HepG2 (cell line): Measurements from ENCODE around the gene GSTM1. TPM values are rescaled to one million over a fixed set of nuclear protein-coding genes. Genes with fewer than 3 reads are reported as not detected.

Experiments
- ATAC-seq: fragments of 200-7000 bp; cut with Tn5 transposase; 3 replicates; pipeline ENCODE4 v1.9.1; 2020; ENCODE audit warnings: mild to moderate bottlenecking, moderate library complexity
- BruUV-seq: library from RNA; stranded (reverse); fragments of 400-500 nt; replicated peaks from 2 replicates; lab custom pipeline; 2021; lab: Mats Ljungman, UMichigan
- CTCF ChIA-PET: fragments of 300-600 bp; formaldehyde crosslinking; extraction: SDS; loops from one replicate; lab custom pipeline; 2021; ENCODE audit warnings: low total read pairs, inconsistent platforms, low intra/inter-chr PET ratio; lab: Yijun Ruan, JAX
- POLR2A ChIA-PET: fragments of 350-600 bp; sonication (Branson Sonifier 250); formaldehyde crosslinking; loops from one replicate; lab custom pipeline; 2020; ENCODE audit warnings: antibody characterized with exemption, inconsistent platforms; lab: Yijun Ruan, JAX
- DNase-seq: peaks from one replicate; pipeline ENCODE4 v3.0.0-alpha.2; 2015; ENCODE audit warnings: low spot score
- FAIRE-seq: peaks from 3 replicates; lab custom pipeline; 2011; peaks lifted over from hg19 to GRCh38; lab: Jason Lieb, UNC
- H2AFZ ChIP-seq: one replicate; pipeline ENCODE4 v1.6.1; 2011; ENCODE audit warnings: low read length, inconsistent platforms
- H3K27ac ChIP-seq: fragments of 300-600 bp; 3 replicates; pipeline ENCODE4 v1.8.0; 2011; ENCODE audit warnings: mixed run types, mild to moderate bottlenecking, mixed read lengths, low read length, inconsistent platforms; ENCODE audit not compliant: insufficient read depth; ENCODE audit errors: extremely low read length
- H3K27me3 ChIP-seq, 2 experiments: fragments of 200-600 bp in 1 of 2; 2 replicates in 1 of 2; 3 replicates in 1 of 2; pipeline versions ENCODE4 v1.6.0 to v1.8.0; 2011; ENCODE audit warnings: low read length in 2 of 2, mild to moderate bottlenecking in 2 of 2, moderate library complexity in 2 of 2, inconsistent platforms in 1 of 2; ENCODE audit not compliant: insufficient read depth in 2 of 2, control insufficient read depth in 1 of 2
- H3K36me3 ChIP-seq, 2 experiments: fragments of 200-600 bp in 1 of 2; replicated peaks in 1 of 2; 2 replicates in 1 of 2; 3 replicates in 1 of 2; pipeline versions ENCODE4 v1.5.1 to v1.8.0; 2011; ENCODE audit warnings: low read length in 2 of 2, inconsistent platforms in 1 of 2; ENCODE audit not compliant: insufficient read depth in 2 of 2, control insufficient read depth in 1 of 2
- H3K4me1 ChIP-seq: 2 replicates; pipeline ENCODE4 v1.5.1; 2012; ENCODE audit warnings: low read length, inconsistent platforms; ENCODE audit not compliant: insufficient read depth
- H3K4me2 ChIP-seq: 2 replicates; pipeline ENCODE4 v1.6.0; 2011; ENCODE audit warnings: low read depth, low read length, inconsistent platforms
- H3K4me3 ChIP-seq, 3 experiments: fragments of 200-600 bp in 1 of 3; sonication (generic), shearing (Covaris generic) in 1 of 3; replicated peaks in 1 of 3; 2 replicates each; pipeline ENCODE4 v1.5.1; 2011 to 2016; ENCODE audit warnings: low read length in 3 of 3, inconsistent platforms in 2 of 3, low read depth in 2 of 3, mild to moderate bottlenecking in 2 of 3, control low read depth in 1 of 3, mixed read lengths in 1 of 3; ENCODE audit not compliant: insufficient read depth in 1 of 3
- H3K79me2 ChIP-seq: one replicate; pipeline ENCODE4 v1.6.1; 2011; ENCODE audit warnings: low read length, inconsistent platforms; ENCODE audit not compliant: insufficient read depth
- H3K9ac ChIP-seq: 2 replicates; pipeline ENCODE4 v1.6.0; 2011; ENCODE audit warnings: mild to moderate bottlenecking, low read depth, low read length, inconsistent platforms; ENCODE audit not compliant: insufficient read depth
- H3K9me3 ChIP-seq: 2 replicates; pipeline ENCODE4 v1.5.1; 2012; ENCODE audit warnings: mild to moderate bottlenecking, low read length
- H4K20me1 ChIP-seq: 2 replicates; pipeline ENCODE4 v1.6.0; 2011; ENCODE audit warnings: inconsistent platforms, mild to moderate bottlenecking, low read length, moderate library complexity; ENCODE audit not compliant: insufficient read depth
- BCL3 ChIP-seq: sonication (generic); formaldehyde crosslinking; IDR thresholded peaks from 2 replicates; pipeline ENCODE4 v1.5.1; 2020; ENCODE audit warnings: mild to moderate bottlenecking, missing genetic modification reagents, moderate library complexity
- CBX2 ChIP-seq, 2 experiments: fragments of 200-600 bp in 1 of 2; sonication (generic); formaldehyde crosslinking in 1 of 2; IDR thresholded peaks; 2 replicates each; pipeline versions ENCODE4 v1.7.0 to v1.8.1; 2018 to 2022; ENCODE audit warnings: low read depth in 2 of 2, low read length in 1 of 2, mild to moderate bottlenecking in 1 of 2, missing genetic modification reagents in 1 of 2
- CENPBD1 ChIP-seq: sonication (generic); formaldehyde crosslinking; IDR thresholded peaks from 2 replicates; pipeline ENCODE4 v1.8.0; 2022; ENCODE audit warnings: missing genetic modification reagents, low read depth, mild to moderate bottlenecking, borderline replicate concordance
- CHD4 ChIP-seq: fragments of 200-600 bp; sonication (generic); IDR thresholded peaks from 2 replicates; pipeline ENCODE4 v1.7.0; 2017; ENCODE audit warnings: mild to moderate bottlenecking, low read length, borderline replicate concordance
- CREB3 ChIP-seq: sonication (generic); formaldehyde crosslinking; IDR thresholded peaks from 2 replicates; pipeline ENCODE4 v1.5.0; 2020; ENCODE audit warnings: missing genetic modification reagents
- ETV6 ChIP-seq: sonication (generic); formaldehyde crosslinking; conservative IDR thresholded peaks from 2 replicates; pipeline ENCODE4 v1.4.0; 2020; ENCODE audit warnings: missing genetic modification reagents
- FOXJ3 ChIP-seq: sonication (generic); formaldehyde crosslinking; IDR thresholded peaks from 2 replicates; pipeline ENCODE4 v1.4.0; 2020; ENCODE audit warnings: missing genetic modification reagents, mild to moderate bottlenecking, borderline replicate concordance
- HDAC1 ChIP-seq: sonication (generic); formaldehyde crosslinking; IDR thresholded peaks from 2 replicates; pipeline ENCODE4 v1.5.1; 2020; ENCODE audit warnings: mild to moderate bottlenecking, missing genetic modification reagents
- MTA1 ChIP-seq: sonication (generic); formaldehyde crosslinking; IDR thresholded peaks from 2 replicates; pipeline ENCODE4 v1.4.0; 2020; ENCODE audit warnings: missing genetic modification reagents, mild to moderate bottlenecking, borderline replicate concordance
- NFYB ChIP-seq: sonication (generic); formaldehyde crosslinking; IDR thresholded peaks from 2 replicates; pipeline ENCODE4 v1.4.0; 2020; ENCODE audit warnings: missing genetic modification reagents
- TBX3 ChIP-seq: fragments of 450-650 bp; IDR thresholded peaks from 2 replicates; pipeline ENCODE4 v1.6.1; 2017; ENCODE audit warnings: antibody characterized with exemption, mild to moderate bottlenecking, inconsistent platforms, borderline replicate concordance
- ZFP41 ChIP-seq: sonication (generic); formaldehyde crosslinking; IDR thresholded peaks from 2 replicates; pipeline ENCODE4 v1.4.0; 2020; ENCODE audit warnings: mild to moderate bottlenecking, missing genetic modification reagents, borderline replicate concordance
- ZHX1 ChIP-seq: sonication (generic); formaldehyde crosslinking; IDR thresholded peaks from 2 replicates; pipeline ENCODE4 v1.8.1; 2022; ENCODE audit warnings: low read depth, mild to moderate bottlenecking, missing genetic modification reagents
- ZNF121 ChIP-seq: sonication (generic); formaldehyde crosslinking; IDR thresholded peaks from 2 replicates; pipeline ENCODE4 v1.5.0; 2020; ENCODE audit warnings: mild to moderate bottlenecking, missing genetic modification reagents
- ZNF20 ChIP-seq: sonication (generic); formaldehyde crosslinking; IDR thresholded peaks from 2 replicates; pipeline ENCODE4 v1.4.0; 2020; ENCODE audit warnings: mild to moderate bottlenecking, moderate library complexity, missing genetic modification reagents
- ZNF770 ChIP-seq: sonication (generic); formaldehyde crosslinking; IDR thresholded peaks from 2 replicates; pipeline ENCODE4 v1.5.0; 2020; ENCODE audit warnings: mild to moderate bottlenecking, missing genetic modification reagents
- ZNF776 ChIP-seq: sonication (generic); formaldehyde crosslinking; IDR thresholded peaks from 2 replicates; pipeline ENCODE4 v1.4.0; 2020; ENCODE audit warnings: mild to moderate bottlenecking, missing genetic modification reagents
- WGBS: methylation state at CpG from one replicate; pipeline ENCODE4 v1.1.6; 2017; ENCODE audit warnings: low lambda C conversion rate; 5-methylcytosine and 5-hydroxymethylcytosine counted together
- in situ Hi-C: cut with HindIII; loops from 2 replicates; pipeline ENCODE4 v1.10.0; 2017; ENCODE audit warnings: low pct_unique_long_range_greater_than_20kb; ENCODE audit not compliant: extremely low pct_ligation_motif_present
- intact Hi-C: fragments of 100-400 bp; cut with micrococcal nuclease; formaldehyde crosslinking; loops from one replicate; pipeline ENCODE4 v1.10.0; 2022; ENCODE audit not compliant: unreplicated experiment
- polyA plus RNA-seq, 8 experiments: library from polyadenylated mRNA; depleted of rRNA in 3 of 8; stranded (reverse) in 7 of 8; unstranded in 1 of 8; fragments of >200 nt; fragmentation: Illumina TruSeq in 4 of 8; extraction: Trizol in 4 of 8; gene quantifications; 2 replicates each; pipeline versions ENCODE4 v1.2.1 to v1.2.3, GENCODE V29; 2011 to 2016; ENCODE audit warnings: low read depth in 4 of 8, missing spikeins in 1 of 8, mixed read lengths in 1 of 8; ENCODE audit not compliant: insufficient read depth in 1 of 8
- total RNA-seq, 5 experiments: library from RNA; depleted of rRNA; stranded (reverse); fragments of >200 nt; fragmentation: Illumina TruSeq; extraction: Trizol; gene quantifications; 2 replicates each; pipeline ENCODE4 v1.2.3, GENCODE V29; 2016; ENCODE audit warnings: low read depth in 1 of 5

Gene GSTM1
- total and polyA plus RNA-seq, 2 of the 13 experiments (the other 11 are each of a cell fraction or from before 2014, with no cell fraction given): 0.42 TPM; not detected in 1

GRCh38 chr1:109721971-109722370 is 34.4 kb downstream of the GSTM1 start:
- FAIRE-seq: no peak
- Histone ChIP-seq H3K9ac (no peak overlapping the region), H3K36me3 (no peaks in the 10 kb centered on the region), H3K9me3 (no peaks in the 10 kb centered on the region), H3K4me1 (peaks cover 20% of the 10 kb centered on the region), H3K4me3 (no peak overlapping the region), H3K27me3 (peaks cover 0 to 9% of the 10 kb centered on the region in 2 experiments; a peak in 1 of 5 replicates), H4K20me1 (no peaks in the 10 kb centered on the region), H3K27ac (no peak overlapping the region), H3K4me2 (no peak overlapping the region), H2AFZ (no peak overlapping the region), H3K79me2 (no peaks in the 10 kb centered on the region)
- no peak for DNase-seq
- in situ Hi-C loops (no loop called here), intact Hi-C loops (no loop called here)
- CTCF ChIA-PET: no interaction called here
- POLR2A ChIA-PET: no interaction called here
- no peak for ATAC-seq
- whole genome bisulfite sequencing: 77% methylated on average over 1 of the region's 1 CpG
- no TSS peak for BruUV-seq
- TF ChIP-seq ZNF121 (CRISPR knock-in tag): no peak
- no peak for TF ChIP-seq MTA1 (CRISPR knock-in tag)
- TF ChIP-seq TBX3: no peak
- no peak for TF ChIP-seq CHD4
- TF ChIP-seq CENPBD1 (CRISPR knock-in tag): no peak
- no peak for TF ChIP-seq ZNF770
- no peak for TF ChIP-seq ZNF20
- no peak for TF ChIP-seq HDAC1 (CRISPR knock-in tag)
- no peak for TF ChIP-seq ETV6
- no peak for TF ChIP-seq ZNF776
- TF ChIP-seq CBX2 (IDR thresholded peaks at IDR 0.05; ENCODE audit: low read depth, low read length): no peak
- TF ChIP-seq CBX2 (CRISPR knock-in tag; IDR thresholded peaks at IDR 0.05; ENCODE audit: low read depth): no peak
- no peak for TF ChIP-seq BCL3 (CRISPR knock-in tag)
- TF ChIP-seq CREB3 (CRISPR knock-in tag): no peak
- no peak for TF ChIP-seq NFYB (CRISPR knock-in tag)
- TF ChIP-seq ZFP41: no peak
- no peak for TF ChIP-seq ZHX1
- no peak for TF ChIP-seq FOXJ3 (CRISPR knock-in tag)
